Measurements from ENCODE around the gene BRD4. TPM values are rescaled to one million over a fixed set of nuclear protein-coding genes. Genes with fewer than 3 reads are reported as not detected.

Gene BRD4
- total and polyA plus RNA-seq, 2 of the 13 experiments (the other 11 are each of a cell fraction or from before 2014, with no cell fraction given) = 10.5 to 11.4 TPM

DNA sequence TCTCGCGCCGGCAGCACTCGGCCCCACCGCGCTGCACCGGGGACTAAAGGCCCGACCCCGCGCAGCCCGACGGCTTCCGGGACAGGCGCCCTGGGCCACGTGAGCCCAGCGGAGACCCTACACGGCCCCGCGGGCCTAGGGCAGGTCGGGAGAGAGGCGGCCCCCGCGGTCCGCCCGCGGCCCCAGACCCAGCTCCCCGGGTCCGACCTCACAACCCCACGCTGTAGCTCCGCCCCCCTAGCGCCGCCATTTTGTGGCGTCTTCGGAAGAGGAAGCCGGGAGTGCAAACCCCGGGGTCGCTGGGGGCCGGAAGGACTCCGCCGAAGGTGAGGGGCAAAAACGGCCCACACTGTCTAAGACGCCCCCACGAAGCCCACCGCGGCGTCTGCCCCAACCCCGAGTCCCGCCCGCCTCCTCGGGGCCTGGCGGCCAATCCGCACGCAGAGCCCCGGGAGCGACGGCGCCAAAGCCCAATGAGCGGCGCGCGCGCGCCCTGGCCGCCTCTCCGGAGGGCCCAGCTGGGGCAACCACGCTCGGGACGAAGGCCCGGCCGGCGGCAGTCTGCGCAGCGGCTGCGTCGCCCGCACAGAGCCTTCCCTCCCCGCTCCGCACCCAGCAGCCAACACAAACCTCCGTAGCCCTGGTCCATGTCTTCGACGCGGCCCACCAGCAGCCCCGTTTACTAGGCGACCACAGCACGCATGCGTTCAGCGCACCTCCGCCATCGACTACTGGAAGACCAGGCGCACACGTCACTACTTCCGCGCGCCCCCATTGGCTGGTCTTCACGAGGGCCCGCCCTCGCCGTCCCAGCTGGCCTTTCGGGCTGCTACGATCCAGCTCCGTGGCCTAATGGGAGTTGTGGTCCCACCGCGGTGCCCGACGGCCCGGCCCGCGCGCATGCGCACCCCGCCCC is 47.0 kb upstream of the BRD4 start, which contains the start of gene AKAP8 (continued):
- peak; percentile 82; the same call in 1 of the 2 replicates for TF ChIP-seq ZHX2 (IDR thresholded peaks at IDR 0.05; ENCODE audit: low read depth)
- TF ChIP-seq ZHX2 (CRISPR knock-in tag; IDR thresholded peaks at IDR 0.05; ENCODE audit: borderline replicate concordance) = no peak
- no peak for TF ChIP-seq TCF12 (IDR thresholded peaks at IDR 0.05)
- TF ChIP-seq TCF12 (CRISPR knock-in tag; IDR thresholded peaks at IDR 0.05) = 0 out of 2 replicates have a peak, but pooled peaks have one; percentile 35
- no peak for TF ChIP-seq TRIM22 (IDR thresholded peaks at IDR 0.05)
- TF ChIP-seq FOXP1 (IDR thresholded peaks at IDR 0.05) = no peak
- TF ChIP-seq FOXP1 (CRISPR knock-in tag; IDR thresholded peaks at IDR 0.05) = no peak
- TF ChIP-seq ZNF207 (IDR thresholded peaks at IDR 0.05; ENCODE audit: borderline replicate concordance) = no peak
- TF ChIP-seq SMAD9 (CRISPR knock-in tag; IDR thresholded peaks at IDR 0.05) = 0 out of 2 replicates have a peak, but pooled peaks have one; percentile 14
- peak; percentile 42; the same call in 1 of the 2 replicates for TF ChIP-seq RXRB (CRISPR knock-in tag; IDR thresholded peaks at IDR 0.05; ENCODE audit: borderline replicate concordance)
- TF ChIP-seq ZNF564 (CRISPR knock-in tag; IDR thresholded peaks at IDR 0.05) = peak; percentile 54
- peak; percentile 62 for TF ChIP-seq SUZ12 (IDR thresholded peaks at IDR 0.05; ENCODE audit: low read depth, low read length)
- peak; percentile 29; the same call in 1 of the 2 replicates for TF ChIP-seq SMAD1 (CRISPR knock-in tag; IDR thresholded peaks at IDR 0.05; ENCODE audit: borderline replicate concordance, low read depth)
- TF ChIP-seq ZFP36 (IDR thresholded peaks at IDR 0.05; ENCODE audit: borderline replicate concordance, low read depth, low read length, partially characterized antibody) = no peak
- TF ChIP-seq ZMYM2 (CRISPR knock-in tag; IDR thresholded peaks at IDR 0.05) = no peak
- no peak for TF ChIP-seq GLMP (CRISPR knock-in tag; IDR thresholded peaks at IDR 0.05; ENCODE audit: borderline replicate concordance)
- TF ChIP-seq MED8 (CRISPR knock-in tag; IDR thresholded peaks at IDR 0.05; ENCODE audit: insufficient replicate concordance) = peak; percentile 6
- TF ChIP-seq ZSCAN25 (CRISPR knock-in tag; IDR thresholded peaks at IDR 0.05) = peak; percentile 68; the same call in 1 of the 2 replicates
- TF ChIP-seq SALL2 (CRISPR knock-in tag; IDR thresholded peaks at IDR 0.05) = peak; percentile 78
- TF ChIP-seq GTF2F1 (IDR thresholded peaks at IDR 0.05; ENCODE audit: low read length) = no peak
- TF ChIP-seq CREB3 (CRISPR knock-in tag; IDR thresholded peaks at IDR 0.05) = 0 out of 2 replicates have a peak, but pooled peaks have one; percentile 16
